ENCODE results near the gene DNHD1.

- TF ChIP-seq CTCF (IDR thresholded peaks at IDR 0.05) (no peak), EZH2 (IDR thresholded peaks at IDR 0.05) (no peak)
Observed at GRCh38 chr11:6571434-6572008, 74.4 kb downstream of the DNHD1 start.

Data from neural progenitor cell (in vitro differentiated cells).